SHP77 (cell line): Measurements from ENCODE around the gene COQ8B.
"Not testable (repeated sequence)": the region's sequence is repeated elsewhere in the genome, so short reads cannot be mapped to it uniquely, and the experiment has no call there.

Experiments used
- DNase-seq, 2 experiments: peaks; one replicate each; lab custom pipeline; 2025; lab: John Stamatoyannopoulos, UW

The COQ8B gene

GRCh38 chr19:40741527-40742390 lies 25.1 kb upstream of the COQ8B start:
- no peak for DNase-seq

DNA sequence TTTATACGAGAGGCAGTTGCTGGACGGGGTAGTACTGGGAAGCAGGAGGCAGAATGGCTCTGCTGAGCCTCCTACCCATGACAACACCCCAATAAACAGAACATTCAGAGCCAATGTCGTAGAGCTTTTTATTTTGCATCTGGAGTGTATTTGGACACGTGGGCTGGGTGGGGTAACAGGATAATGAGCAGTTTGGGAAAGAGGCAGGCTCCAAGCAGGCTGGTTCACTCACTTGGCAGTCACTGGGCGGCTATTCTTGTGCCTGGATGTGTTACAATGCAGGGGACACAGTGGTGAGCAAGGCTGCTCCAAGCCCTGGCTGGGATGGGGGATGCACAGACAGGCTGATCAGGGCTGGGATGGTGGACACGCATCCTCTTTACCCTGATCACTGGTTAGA lies 24.1 kb upstream of the COQ8B start:
- no peak for DNase-seq

DNA sequence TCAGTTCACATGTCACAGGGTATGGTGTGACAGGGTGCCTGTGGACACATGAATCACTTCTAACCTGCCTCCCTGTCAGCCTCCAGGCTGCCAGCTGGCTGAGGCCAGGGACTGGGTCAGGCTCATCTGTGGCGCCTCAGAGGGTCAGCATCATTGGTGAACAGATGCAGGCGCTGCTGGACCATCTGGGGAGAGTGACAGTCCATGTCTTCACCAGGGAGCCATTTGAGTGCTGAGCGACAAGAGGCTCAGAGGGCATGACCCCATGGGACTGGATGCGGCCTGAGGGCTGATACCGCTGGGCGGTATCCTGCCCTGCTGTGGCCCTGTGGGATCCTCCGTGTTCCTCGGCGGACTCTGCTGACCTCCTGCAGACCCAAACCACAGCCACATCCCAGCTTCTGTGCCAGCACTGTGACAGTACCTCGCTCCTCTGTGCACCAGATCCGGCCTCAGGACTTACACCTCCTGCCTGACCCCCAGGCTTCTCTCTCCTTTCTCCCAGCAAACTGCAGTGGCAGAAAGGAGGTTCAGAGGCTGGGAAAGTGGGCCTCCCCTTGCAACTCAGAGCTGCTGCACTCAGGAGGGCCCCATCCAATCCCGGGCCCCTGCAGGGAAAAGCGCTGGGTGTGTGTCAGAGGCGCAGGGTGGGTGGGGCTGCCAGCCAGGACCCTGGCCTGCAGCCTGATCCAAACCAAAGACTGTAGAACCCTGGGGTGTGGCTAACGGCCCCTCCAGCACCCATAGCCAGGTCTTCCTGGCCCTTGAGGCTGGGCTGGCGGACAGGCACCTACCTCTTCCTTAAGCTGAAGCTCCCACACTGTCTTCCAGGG lies 23.4 kb upstream of the COQ8B start:
- DNase-seq, result no peak

GRCh38 chr19:40739030-40739839 lies 22.5 kb upstream of the COQ8B start:
- no peak for DNase-seq

GRCh38 chr19:40737102-40737644 lies 20.5 kb upstream of the COQ8B start:
- DNase-seq, result no peak

GRCh38 chr19:40736661-40737060 lies 20.0 kb upstream of the COQ8B start:
- DNase-seq, result no peak

DNA sequence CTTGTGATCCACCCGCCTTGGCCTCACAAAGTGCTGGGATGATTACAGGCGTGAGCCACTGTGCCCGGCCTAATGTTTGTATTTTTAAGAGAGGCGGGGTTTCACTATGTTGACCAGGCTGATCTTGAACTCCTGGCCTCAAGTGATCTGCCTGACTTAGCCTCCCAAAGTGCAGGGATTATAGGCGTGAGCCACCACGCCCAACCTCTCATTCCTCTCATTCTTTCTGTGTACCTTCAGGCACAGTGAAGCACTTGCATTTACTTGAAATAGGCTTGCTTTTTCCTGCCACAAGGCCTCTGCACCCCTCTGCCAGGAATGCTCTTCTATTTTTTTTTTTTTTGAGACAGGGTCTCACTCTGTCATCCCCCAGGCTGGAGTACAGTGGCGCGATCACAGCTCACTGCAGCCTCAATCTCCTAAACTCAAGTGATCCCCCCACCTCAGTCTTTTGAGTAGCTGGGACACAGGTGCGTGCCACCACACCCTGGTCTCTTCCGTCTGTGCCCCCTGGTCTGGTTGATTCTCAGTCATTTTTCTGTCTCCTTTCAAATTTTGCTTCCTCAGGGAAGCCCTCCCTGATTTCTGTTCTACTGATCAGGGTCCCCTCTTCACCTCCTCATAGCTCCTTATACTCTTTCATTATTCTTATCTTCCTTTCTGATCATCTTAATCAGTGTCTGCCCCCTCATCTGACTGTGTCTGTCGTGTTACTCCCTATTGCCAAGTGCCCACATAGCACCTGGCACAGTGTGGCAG lies 18.5 kb upstream of the COQ8B start:
- no peak for DNase-seq

GRCh38 chr19:40733149-40733548 lies 16.5 kb upstream of the COQ8B start:
- no peak for DNase-seq

DNA sequence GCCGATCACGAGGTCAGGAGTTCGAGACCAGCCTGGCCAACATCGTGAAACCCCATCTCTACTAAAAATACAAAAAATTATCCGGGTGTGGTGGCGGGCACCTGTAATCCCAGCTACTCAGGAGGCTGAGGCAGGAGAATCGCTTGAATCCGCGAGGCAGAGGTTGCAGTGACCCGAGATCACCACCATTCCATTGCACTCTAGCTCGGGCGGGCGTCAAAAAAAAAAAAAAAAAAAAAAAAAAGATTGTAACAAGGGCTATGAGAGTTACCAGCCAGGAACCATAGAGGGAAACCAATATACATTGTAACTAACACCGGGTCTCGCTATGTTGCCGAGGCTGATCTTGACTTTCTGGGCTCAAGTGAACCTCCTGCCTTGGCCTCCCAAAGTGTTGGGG lies 15.6 kb upstream of the COQ8B start:
- DNase-seq, result not testable (repeated sequence)

- DNase-seq, result not testable (repeated sequence)
Measured at GRCh38 chr19:40730065-40730464, 13.4 kb upstream of the COQ8B start.

- no peak for DNase-seq
Measured at GRCh38 chr19:40726279-40726678, 9.6 kb upstream of the COQ8B start.

GRCh38 chr19:40724855-40725254 lies 8.2 kb upstream of the COQ8B start:
- no peak for DNase-seq

GRCh38 chr19:40724315-40724714 lies 7.6 kb upstream of the COQ8B start:
- no peak for DNase-seq

GRCh38 chr19:40723661-40724254 lies 7.1 kb upstream of the COQ8B start:
- no peak for DNase-seq

DNA sequence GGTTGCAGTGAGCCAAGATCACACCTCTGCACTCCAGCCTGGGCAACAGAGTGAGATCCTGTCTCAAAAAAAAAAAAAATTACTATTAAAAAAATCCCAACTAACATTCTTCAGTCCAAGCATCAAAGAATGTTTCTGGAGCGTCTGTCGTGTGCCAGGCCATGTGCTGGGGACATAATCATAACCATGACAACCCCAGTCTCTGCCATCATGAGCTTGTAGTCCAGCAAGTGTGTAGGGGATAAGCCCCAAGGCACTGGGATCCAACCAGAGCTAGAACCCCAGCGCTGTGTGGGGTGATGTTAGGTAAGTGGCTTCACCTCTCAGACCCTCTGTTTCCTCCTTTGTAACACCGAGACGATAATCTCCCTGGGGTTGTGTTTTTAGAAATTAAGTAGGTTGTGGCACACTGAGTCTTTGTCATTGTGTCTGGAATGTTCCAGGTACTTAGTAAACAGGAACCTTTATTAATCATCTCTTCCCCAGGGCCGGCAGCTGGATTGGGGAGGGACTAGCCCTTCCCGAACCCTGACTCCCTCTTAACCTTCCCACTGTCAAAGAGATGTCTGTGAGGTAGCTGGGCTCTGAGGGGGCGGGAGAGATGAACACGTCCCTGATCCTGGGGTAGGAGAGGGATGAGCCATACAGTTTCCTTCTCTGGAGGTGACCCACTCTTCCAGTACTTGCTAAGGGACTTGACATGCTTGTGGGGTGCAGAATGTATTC lies 5.4 kb upstream of the COQ8B start:
- no peak for DNase-seq

GRCh38 chr19:40721140-40721486 lies 4.4 kb upstream of the COQ8B start:
- DNase-seq, result no peak

DNA sequence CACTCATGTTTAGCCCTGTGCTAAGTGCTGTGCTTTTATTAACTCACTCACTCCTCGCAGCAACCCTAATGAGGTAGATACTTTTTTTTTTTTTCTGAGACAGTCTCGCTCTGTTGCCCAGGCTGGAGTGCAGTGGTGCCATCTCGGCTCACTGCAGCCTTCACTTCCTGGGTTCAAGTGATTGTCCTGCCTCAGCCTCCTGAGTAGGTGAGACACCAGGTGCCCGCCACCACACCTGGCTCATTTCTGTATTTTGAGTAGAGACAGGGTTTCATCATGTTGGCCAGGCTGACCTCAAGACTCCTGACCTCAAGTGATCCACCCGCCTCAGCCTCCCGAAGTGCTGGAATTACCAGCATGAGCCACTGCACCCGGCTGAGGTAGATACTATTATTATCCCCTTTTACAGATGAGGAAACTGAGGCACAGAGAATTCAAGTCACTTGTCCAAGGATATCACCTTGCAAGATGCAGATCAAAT lies 2.8 kb upstream of the COQ8B start:
- DNase-seq, result no peak

- DNase-seq, result peak in 1 of 2 experiments; percentile 16
Measured at GRCh38 chr19:40718774-40719391, 2.2 kb upstream of the COQ8B start.
